K562 (cell line): ENCODE results near the gene ZCCHC17. TPM values are rescaled to one million over a fixed set of nuclear protein-coding genes. Genes with fewer than 3 reads are reported as not detected.

ENCODE experiments used
- ATF1 ChIP-seq, 2 experiments: fragments of 450-650 bp in 1 of 2; IDR thresholded peaks; 2 replicates each; pipeline ENCODE4 v1.6.1; 2016; ENCODE audit warnings: missing compliant biosample characterization in 1 of 2, missing genetic modification characterization in 1 of 2
- BCL6 ChIP-seq: fragments of 250-450 bp; sonication (Bioruptor Pico); IDR thresholded peaks from 2 replicates; pipeline ENCODE4 v1.4.0; 2020
- MEF2D ChIP-seq: conservative IDR thresholded peaks from 2 replicates; pipeline ENCODE4 v1.6.1; 2016; ENCODE audit warnings: low read depth, missing genetic modification characterization, missing compliant biosample characterization
- MGA ChIP-seq: fragments of 450-650 bp; IDR thresholded peaks from 2 replicates; pipeline ENCODE4 v1.6.1; 2016; ENCODE audit warnings: mild to moderate bottlenecking, moderate library complexity
- MTF1 ChIP-seq: fragments of 250-450 bp; sonication (Bioruptor Pico); IDR thresholded peaks from 2 replicates; pipeline ENCODE4 v1.9.0; 2021; ENCODE audit warnings: moderate library complexity, mild to moderate bottlenecking, inconsistent platforms, borderline replicate concordance
- MYC ChIP-seq, 2 experiments: fragments of 250-450 bp in 1 of 2; sonication (Bioruptor Pico) in 1 of 2; IDR thresholded peaks; 2 replicates each; pipeline versions ENCODE4 v1.5.1 to v1.6.1; 2012 to 2021; ENCODE audit warnings: low read depth in 2 of 2, borderline replicate concordance in 1 of 2, improper control_type of control experiment in 1 of 2, low read length in 1 of 2, mild to moderate bottlenecking in 1 of 2, moderate library complexity in 1 of 2
- NR2C1 ChIP-seq, 2 experiments: fragments of 450-650 bp; IDR thresholded peaks; 2 replicates each; pipeline ENCODE4 v1.6.1; 2017; ENCODE audit warnings: mild to moderate bottlenecking in 2 of 2, antibody characterized with exemption in 1 of 2, inconsistent platforms in 1 of 2, missing compliant biosample characterization in 1 of 2, missing genetic modification characterization in 1 of 2
- NR2C2 ChIP-seq, 2 experiments: fragments of 200-800 bp in 1 of 2; sonication (Bioruptor generic) in 1 of 2; sonication (generic) in 1 of 2; formaldehyde crosslinking in 1 of 2; IDR thresholded peaks; 2 replicates each; pipeline versions ENCODE4 v1.6.1 to v1.8.0; 2016 to 2022; ENCODE audit warnings: mild to moderate bottlenecking in 1 of 2, missing compliant biosample characterization in 1 of 2, missing genetic modification characterization in 1 of 2, missing genetic modification reagents in 1 of 2
- RAD21 ChIP-seq, 2 experiments: fragments of 250-450 bp in 1 of 2; fragments of 450-650 bp in 1 of 2; sonication (Bioruptor Pico) in 1 of 2; formaldehyde crosslinking in 1 of 2; IDR thresholded peaks in 1 of 2; conservative IDR thresholded peaks in 1 of 2; 2 replicates each; pipeline versions ENCODE4 v1.4.0 to v1.8.0; 2020 to 2022; ENCODE audit warnings: mild to moderate bottlenecking in 2 of 2, moderate library complexity in 1 of 2
- TFAP4 ChIP-seq: sonication (generic); formaldehyde crosslinking; IDR thresholded peaks from 2 replicates; pipeline ENCODE4 v1.8.0; 2022; ENCODE audit warnings: missing genetic modification reagents, mild to moderate bottlenecking, moderate library complexity, borderline replicate concordance
- ZNF717 ChIP-seq: fragments of 250-450 bp; sonication (Bioruptor Pico); IDR thresholded peaks from 2 replicates; pipeline ENCODE4 v1.5.0; 2021
- polyA plus RNA-seq, 8 experiments: library from polyadenylated mRNA; depleted of rRNA in 4 of 8; stranded (reverse) in 5 of 8; unstranded in 3 of 8; fragments of >200 nt; fragmentation: Nextera tagmentation in 2 of 8; fragmentation: Illumina TruSeq in 1 of 8; extraction: Ambion mirVana in 2 of 8; extraction: Trizol in 1 of 8; gene quantifications; 2 replicates each; pipeline versions ENCODE4 v1.2.1 to v1.2.3, GENCODE V29; 2011 to 2014; ENCODE audit warnings: inconsistent platforms in 1 of 8, missing spikeins in 1 of 8
- total RNA-seq, 7 experiments: library from RNA; depleted of rRNA in 6 of 7; stranded (reverse); fragments of >200 nt in 6 of 7; fragmentation: Illumina TruSeq in 2 of 7; extraction: Trizol in 2 of 7; gene quantifications; 2 replicates each; pipeline versions ENCODE4 v1.2.1 to v1.2.3, GENCODE V29; 2011 to 2021; ENCODE audit warnings: low replicate concordance in 1 of 7

The ZCCHC17 gene
- total and polyA plus RNA-seq, 9 of the 15 experiments (the other 6 are each of a cell fraction or from before 2014, with no cell fraction given), result 46.9 to 150 (median 74.7) TPM

- TF ChIP-seq NR2C2 (CRISPR knock-in tag; IDR thresholded peaks at IDR 0.05), result no peak
- TF ChIP-seq NR2C2 (tag; IDR thresholded peaks at IDR 0.05), result peak; percentile 56; the same call in 1 of the 2 replicates
- peak; percentile 26; the same call in 1 of the 2 replicates for TF ChIP-seq TFAP4 (CRISPR knock-in tag)
- TF ChIP-seq ATF1 (CRISPR knock-in tag; IDR thresholded peaks at IDR 0.05), result no peak
- TF ChIP-seq ATF1 (tag; IDR thresholded peaks at IDR 0.05), result peak; percentile 16; the same call in 1 of the 2 replicates
- TF ChIP-seq MGA, result peak; percentile 81
- no peak for TF ChIP-seq BCL6 (CRISPR knock-in tag)
- 0 out of 2 replicates have a peak, but pooled peaks have one; percentile 13 for TF ChIP-seq MYC (IDR thresholded peaks at IDR 0.05; ENCODE audit: low read depth, low read length)
- no peak for TF ChIP-seq MYC (CRISPR knock-in tag; IDR thresholded peaks at IDR 0.05; ENCODE audit: borderline replicate concordance, low read depth)
- TF ChIP-seq RAD21 (CRISPR knock-in tag; conservative IDR thresholded peaks at IDR 0.05 in 1 of 2, IDR thresholded peaks at IDR 0.05 in 1 of 2), result peak in 1 of 2 experiments; percentile 15; a peak in 1 of 4 replicates
- TF ChIP-seq MEF2D (tag), result no peak
- TF ChIP-seq NR2C1 (IDR thresholded peaks at IDR 0.05), result 0 out of 2 replicates have a peak, but pooled peaks have one; percentile 37
- no peak for TF ChIP-seq NR2C1 (tag; IDR thresholded peaks at IDR 0.05)
- 0 out of 2 replicates have a peak, but pooled peaks have one; percentile 31 for TF ChIP-seq MTF1 (CRISPR knock-in tag)
- TF ChIP-seq ZNF717, result no peak
Observed at GRCh38 chr1:31373056-31373896, 76.4 kb downstream of the ZCCHC17 start, which contains the start of gene FABP3 (continued).
